Measurements from ENCODE around the gene IQGAP1.

IQGAP1 gene

DNA sequence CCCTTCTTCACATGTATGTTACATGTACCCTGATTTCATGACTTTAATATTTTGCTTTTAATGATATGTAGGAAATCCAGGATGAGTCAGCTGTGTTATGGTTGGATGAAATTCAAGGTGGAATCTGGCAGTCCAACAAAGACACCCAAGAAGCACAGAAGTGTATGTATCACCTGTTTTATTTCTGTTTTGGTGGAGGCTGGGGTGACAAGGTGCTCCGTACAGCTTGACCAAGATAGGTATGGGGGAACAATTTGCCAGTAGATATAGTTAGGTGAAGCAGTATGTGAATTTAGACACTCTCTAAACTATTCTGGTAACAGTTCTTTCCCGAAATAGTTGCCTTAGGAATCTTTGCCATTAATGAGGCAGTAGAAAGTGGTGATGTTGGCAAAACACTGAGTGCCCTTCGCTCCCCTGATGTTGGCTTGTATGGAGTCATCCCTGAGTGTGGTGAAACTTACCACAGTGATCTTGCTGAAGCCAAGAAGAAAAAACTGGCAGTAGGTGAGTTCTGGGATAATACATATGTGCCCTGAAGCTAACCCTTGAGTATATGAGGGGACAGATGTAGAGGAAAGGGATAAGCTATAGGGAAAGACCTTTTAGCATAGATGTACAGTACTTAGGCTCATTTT lies 78.0 kb downstream of the IQGAP1 start:
- no peak for TF ChIP-seq TCF4 (CRISPR knock-in tag; IDR thresholded peaks at IDR 0.05; ENCODE audit: borderline replicate concordance)
- TF ChIP-seq ZNF8 (CRISPR knock-in tag; IDR thresholded peaks at IDR 0.05) = no peak
- TF ChIP-seq ZFP3 (CRISPR knock-in tag; IDR thresholded peaks at IDR 0.05) = no peak
- no peak for TF ChIP-seq CSDC2 (CRISPR knock-in tag; IDR thresholded peaks at IDR 0.05)
- TF ChIP-seq GLIS3 (CRISPR knock-in tag; IDR thresholded peaks at IDR 0.05) = no peak
- no peak for TF ChIP-seq ARNTL (CRISPR knock-in tag; IDR thresholded peaks at IDR 0.05; ENCODE audit: borderline replicate concordance, low read depth)
- TF ChIP-seq BACH2 (CRISPR knock-in tag; IDR thresholded peaks at IDR 0.05; ENCODE audit: borderline replicate concordance) = no peak
- TF ChIP-seq ZNF70 (CRISPR knock-in tag; IDR thresholded peaks at IDR 0.05) = no peak
- ATAC-seq = no peak

DNA sequence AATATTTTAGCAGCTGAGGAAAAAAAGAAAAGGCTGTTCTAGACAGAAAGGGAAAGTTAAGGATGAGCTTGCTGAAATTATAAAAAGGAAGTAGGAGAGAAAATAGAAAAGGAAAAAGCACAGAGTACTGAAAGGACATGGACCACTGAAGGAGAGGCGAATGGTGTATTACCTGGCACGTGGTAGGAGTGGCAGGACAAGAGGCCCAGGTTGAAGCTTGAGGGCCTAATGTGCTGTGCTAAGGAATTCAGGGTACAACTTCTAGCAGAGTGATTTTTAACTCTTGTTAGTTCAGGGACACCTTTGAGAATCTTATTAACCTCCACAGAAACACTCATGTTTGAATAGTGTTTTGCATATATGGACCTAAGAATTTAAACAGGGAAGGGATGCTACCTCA lies 81.7 kb downstream of the IQGAP1 start:
- no peak for ATAC-seq
- TF ChIP-seq, protein P1, sequence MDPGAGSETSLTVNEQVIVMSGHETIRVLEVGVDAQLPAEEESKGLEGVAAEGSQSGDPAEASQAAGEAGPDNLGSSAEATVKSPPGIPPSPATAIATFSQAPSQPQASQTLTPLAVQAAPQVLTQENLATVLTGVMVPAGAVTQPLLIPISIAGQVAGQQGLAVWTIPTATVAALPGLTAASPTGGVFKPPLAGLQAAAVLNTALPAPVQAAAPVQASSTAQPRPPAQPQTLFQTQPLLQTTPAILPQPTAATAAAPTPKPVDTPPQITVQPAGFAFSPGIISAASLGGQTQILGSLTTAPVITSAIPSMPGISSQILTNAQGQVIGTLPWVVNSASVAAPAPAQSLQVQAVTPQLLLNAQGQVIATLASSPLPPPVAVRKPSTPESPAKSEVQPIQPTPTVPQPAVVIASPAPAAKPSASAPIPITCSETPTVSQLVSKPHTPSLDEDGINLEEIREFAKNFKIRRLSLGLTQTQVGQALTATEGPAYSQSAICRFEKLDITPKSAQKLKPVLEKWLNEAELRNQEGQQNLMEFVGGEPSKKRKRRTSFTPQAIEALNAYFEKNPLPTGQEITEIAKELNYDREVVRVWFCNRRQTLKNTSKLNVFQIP (CRISPR knock-in tag; IDR thresholded peaks at IDR 0.05; ENCODE audit: borderline replicate concordance, low read depth) = no peak
- TF ChIP-seq ZNF565 (CRISPR knock-in tag; conservative IDR thresholded peaks at IDR 0.05; ENCODE audit: low read depth) = no peak

DNA sequence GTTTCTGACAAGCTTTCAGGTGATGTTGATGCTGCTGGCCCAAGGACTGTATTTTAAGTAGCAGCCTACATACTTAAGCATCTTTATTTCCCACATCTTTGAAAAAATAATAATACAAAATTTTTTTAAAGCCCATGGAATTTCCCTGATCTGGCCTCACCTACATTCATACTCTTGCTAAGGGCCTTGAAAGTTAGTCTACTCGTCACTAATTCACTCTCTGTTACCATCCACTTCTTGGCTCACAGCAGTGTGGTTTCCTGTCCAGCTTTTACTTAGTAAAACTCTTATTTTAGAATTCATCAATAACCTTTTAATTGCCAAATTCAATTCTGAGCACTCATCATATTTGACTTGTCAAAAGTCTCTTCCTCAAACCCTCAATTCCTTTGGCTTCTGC lies 82.4 kb downstream of the IQGAP1 start:
- no peak for ATAC-seq
- TF ChIP-seq SNAI2 (CRISPR knock-in tag; IDR thresholded peaks at IDR 0.05) = no peak
- TF ChIP-seq, protein P2, sequence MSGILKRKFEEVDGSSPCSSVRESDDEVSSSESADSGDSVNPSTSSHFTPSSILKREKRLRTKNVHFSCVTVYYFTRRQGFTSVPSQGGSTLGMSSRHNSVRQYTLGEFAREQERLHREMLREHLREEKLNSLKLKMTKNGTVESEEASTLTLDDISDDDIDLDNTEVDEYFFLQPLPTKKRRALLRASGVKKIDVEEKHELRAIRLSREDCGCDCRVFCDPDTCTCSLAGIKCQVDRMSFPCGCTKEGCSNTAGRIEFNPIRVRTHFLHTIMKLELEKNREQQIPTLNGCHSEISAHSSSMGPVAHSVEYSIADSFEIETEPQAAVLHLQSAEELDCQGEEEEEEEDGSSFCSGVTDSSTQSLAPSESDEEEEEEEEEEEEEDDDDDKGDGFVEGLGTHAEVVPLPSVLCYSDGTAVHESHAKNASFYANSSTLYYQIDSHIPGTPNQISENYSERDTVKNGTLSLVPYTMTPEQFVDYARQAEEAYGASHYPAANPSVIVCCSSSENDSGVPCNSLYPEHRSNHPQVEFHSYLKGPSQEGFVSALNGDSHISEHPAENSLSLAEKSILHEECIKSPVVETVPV (CRISPR knock-in tag; IDR thresholded peaks at IDR 0.05) = no peak
- no peak for TF ChIP-seq ESRRG (CRISPR knock-in tag; IDR thresholded peaks at IDR 0.05)

DNA sequence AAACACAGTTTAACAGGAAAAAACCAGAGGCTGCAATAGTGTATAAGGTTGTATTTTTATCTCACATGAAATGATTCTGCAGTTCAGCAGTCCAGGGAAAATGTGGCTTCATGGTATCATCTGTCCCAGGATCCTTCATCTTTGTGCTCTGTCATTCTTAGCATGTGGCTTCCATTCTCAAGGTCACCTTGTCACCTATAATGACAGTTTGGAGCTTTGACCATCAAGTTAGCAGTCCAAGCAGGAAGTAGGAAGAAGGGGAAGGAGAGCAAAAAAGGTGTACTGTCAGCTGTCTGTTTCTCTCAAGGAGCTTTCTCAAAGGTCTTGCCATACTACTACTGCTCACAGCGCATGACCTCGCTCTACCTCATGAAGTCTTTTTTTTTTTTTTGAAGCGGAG lies 83.1 kb downstream of the IQGAP1 start:
- no peak for ATAC-seq
- TF ChIP-seq, protein P1 (CRISPR knock-in tag; IDR thresholded peaks at IDR 0.05; ENCODE audit: borderline replicate concordance, low read depth) = no peak
- TF ChIP-seq TOX (CRISPR knock-in tag; IDR thresholded peaks at IDR 0.05; ENCODE audit: borderline replicate concordance) = no peak
- TF ChIP-seq CSDC2 (CRISPR knock-in tag; IDR thresholded peaks at IDR 0.05) = no peak
- TF ChIP-seq ZFP3 (CRISPR knock-in tag; IDR thresholded peaks at IDR 0.05) = no peak
- TF ChIP-seq OSR1 (CRISPR knock-in tag; IDR thresholded peaks at IDR 0.05) = no peak
- TF ChIP-seq GLIS3 (CRISPR knock-in tag; IDR thresholded peaks at IDR 0.05) = no peak

DNA sequence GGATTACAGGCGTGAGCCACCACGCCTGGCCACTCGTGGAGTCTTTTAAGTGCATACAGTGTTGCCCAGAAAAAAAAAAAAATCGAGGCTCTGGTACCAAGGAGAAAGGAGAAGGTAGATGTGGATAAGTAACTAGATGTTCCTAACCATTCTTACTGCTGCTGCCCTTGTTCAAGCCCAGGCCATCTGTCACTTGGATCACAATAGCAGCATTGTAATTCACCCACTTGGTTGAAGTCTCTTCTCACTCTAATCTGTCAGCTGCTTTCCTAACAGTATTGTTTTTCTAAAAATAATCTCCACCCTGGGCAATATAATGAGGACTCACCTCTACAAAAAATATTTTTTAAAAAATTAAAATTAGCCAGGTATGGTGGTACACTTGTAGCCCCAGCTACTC lies 83.7 kb downstream of the IQGAP1 start:
- TF ChIP-seq ZNF8 (CRISPR knock-in tag; IDR thresholded peaks at IDR 0.05) = no peak
- TF ChIP-seq, protein P3, sequence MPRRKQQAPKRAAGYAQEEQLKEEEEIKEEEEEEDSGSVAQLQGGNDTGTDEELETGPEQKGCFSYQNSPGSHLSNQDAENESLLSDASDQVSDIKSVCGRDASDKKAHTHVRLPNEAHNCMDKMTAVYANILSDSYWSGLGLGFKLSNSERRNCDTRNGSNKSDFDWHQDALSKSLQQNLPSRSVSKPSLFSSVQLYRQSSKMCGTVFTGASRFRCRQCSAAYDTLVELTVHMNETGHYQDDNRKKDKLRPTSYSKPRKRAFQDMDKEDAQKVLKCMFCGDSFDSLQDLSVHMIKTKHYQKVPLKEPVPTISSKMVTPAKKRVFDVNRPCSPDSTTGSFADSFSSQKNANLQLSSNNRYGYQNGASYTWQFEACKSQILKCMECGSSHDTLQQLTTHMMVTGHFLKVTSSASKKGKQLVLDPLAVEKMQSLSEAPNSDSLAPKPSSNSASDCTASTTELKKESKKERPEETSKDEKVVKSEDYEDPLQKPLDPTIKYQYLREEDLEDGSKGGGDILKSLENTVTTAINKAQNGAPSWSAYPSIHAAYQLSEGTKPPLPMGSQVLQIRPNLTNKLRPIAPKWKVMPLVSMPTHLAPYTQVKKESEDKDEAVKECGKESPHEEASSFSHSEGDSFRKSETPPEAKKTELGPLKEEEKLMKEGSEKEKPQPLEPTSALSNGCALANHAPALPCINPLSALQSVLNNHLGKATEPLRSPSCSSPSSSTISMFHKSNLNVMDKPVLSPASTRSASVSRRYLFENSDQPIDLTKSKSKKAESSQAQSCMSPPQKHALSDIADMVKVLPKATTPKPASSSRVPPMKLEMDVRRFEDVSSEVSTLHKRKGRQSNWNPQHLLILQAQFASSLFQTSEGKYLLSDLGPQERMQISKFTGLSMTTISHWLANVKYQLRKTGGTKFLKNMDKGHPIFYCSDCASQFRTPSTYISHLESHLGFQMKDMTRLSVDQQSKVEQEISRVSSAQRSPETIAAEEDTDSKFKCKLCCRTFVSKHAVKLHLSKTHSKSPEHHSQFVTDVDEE (CRISPR knock-in tag; IDR thresholded peaks at IDR 0.05) = no peak
- ATAC-seq = no peak

DNA sequence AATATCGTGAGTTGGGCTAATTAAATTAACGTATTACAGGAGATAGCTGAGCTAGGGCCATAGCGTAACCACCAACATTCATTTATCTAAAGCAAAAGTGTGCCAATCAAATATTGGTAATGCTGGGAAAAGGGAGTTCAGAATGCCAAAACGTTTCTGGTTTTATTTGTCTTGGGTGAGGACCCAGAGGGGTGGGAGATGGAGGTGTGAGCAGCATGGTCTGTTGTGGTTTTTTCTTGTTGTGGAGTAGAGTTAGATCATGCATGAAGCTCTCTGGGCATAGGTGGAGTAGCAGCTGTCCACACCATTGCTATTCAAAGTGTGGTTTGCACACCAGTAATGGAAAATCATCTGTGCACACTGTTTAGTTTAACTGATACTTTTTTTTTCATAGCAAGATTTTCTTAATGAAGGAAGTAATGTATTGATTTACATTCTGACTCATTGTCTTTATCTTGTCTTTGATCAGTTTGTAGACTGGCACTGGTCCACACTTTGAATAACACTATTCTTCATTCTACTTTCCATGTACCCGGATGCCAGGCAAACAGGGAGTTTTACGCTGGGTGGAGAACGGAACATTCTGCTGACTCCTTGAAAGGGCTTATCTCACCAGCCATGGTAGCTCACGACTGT lies 90.9 kb downstream of the IQGAP1 start:
- ATAC-seq = peak; percentile 52
- TF ChIP-seq, protein P1 (CRISPR knock-in tag; IDR thresholded peaks at IDR 0.05; ENCODE audit: borderline replicate concordance, low read depth) = no peak
- TF ChIP-seq, protein P4, sequence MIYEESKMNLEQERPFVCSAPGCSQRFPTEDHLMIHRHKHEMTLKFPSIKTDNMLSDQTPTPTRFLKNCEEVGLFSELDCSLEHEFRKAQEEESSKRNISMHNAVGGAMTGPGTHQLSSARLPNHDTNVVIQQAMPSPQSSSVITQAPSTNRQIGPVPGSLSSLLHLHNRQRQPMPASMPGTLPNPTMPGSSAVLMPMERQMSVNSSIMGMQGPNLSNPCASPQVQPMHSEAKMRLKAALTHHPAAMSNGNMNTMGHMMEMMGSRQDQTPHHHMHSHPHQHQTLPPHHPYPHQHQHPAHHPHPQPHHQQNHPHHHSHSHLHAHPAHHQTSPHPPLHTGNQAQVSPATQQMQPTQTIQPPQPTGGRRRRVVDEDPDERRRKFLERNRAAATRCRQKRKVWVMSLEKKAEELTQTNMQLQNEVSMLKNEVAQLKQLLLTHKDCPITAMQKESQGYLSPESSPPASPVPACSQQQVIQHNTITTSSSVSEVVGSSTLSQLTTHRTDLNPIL (CRISPR knock-in tag; IDR thresholded peaks at IDR 0.05; ENCODE audit: low read depth) = no peak
- TF ChIP-seq TOX (CRISPR knock-in tag; IDR thresholded peaks at IDR 0.05; ENCODE audit: borderline replicate concordance) (no peak), ISL1 (CRISPR knock-in tag; IDR thresholded peaks at IDR 0.05) (no peak), ZNF8 (CRISPR knock-in tag; IDR thresholded peaks at IDR 0.05) (no peak), ARNTL (CRISPR knock-in tag; IDR thresholded peaks at IDR 0.05; ENCODE audit: borderline replicate concordance, low read depth) (no peak), ZNF70 (CRISPR knock-in tag; IDR thresholded peaks at IDR 0.05) (no peak)
